K562 (cell line): ENCODE results near the gene CEBPB. TPM values are rescaled to one million over a fixed set of nuclear protein-coding genes. Genes with fewer than 3 reads are reported as not detected.
A peak's percentile ranks its signal among the peaks of the same experiment; 100 is the strongest.

Experiments
- ETV1 ChIP-seq: fragments of 450-650 bp; conservative IDR thresholded peaks from 2 replicates; pipeline ENCODE4 v1.6.1; 2016; ENCODE audit warnings: missing genetic modification characterization, control low read depth, low read depth, missing compliant biosample characterization
- MEF2A ChIP-seq: IDR thresholded peaks from 2 replicates; pipeline ENCODE4 v1.6.1; 2011; ENCODE audit warnings: low read depth, mild to moderate bottlenecking, low read length, moderate library complexity; ENCODE audit not compliant: control insufficient read depth
- MEIS2 ChIP-seq: fragments of 450-650 bp; IDR thresholded peaks from 2 replicates; pipeline ENCODE4 v1.6.1; 2014; ENCODE audit warnings: mild to moderate bottlenecking; ENCODE audit not compliant: partially characterized antibody
- NFE2L1 ChIP-seq: fragments of 450-650 bp; IDR thresholded peaks from 2 replicates; pipeline ENCODE4 v1.6.1; 2016; ENCODE audit warnings: missing genetic modification characterization, low read depth, mild to moderate bottlenecking, missing compliant biosample characterization, moderate library complexity, borderline replicate concordance
- POLR2B ChIP-seq: fragments of 450-650 bp; IDR thresholded peaks from 2 replicates; pipeline ENCODE4 v1.6.1; 2018; ENCODE audit warnings: low read depth; ENCODE audit not compliant: partially characterized antibody
- POLR2G ChIP-seq: fragments of 200-400 bp; formaldehyde crosslinking; IDR thresholded peaks from 2 replicates; pipeline ENCODE4 v1.6.1; 2017; ENCODE audit warnings: low read depth, mild to moderate bottlenecking, antibody characterized with exemption, low read length, moderate library complexity
- ZNF444 ChIP-seq: fragments of 250-450 bp; sonication (Bioruptor Pico); IDR thresholded peaks from 2 replicates; pipeline ENCODE4 v1.4.0; 2020; ENCODE audit warnings: mild to moderate bottlenecking, moderate library complexity
- ZNF57 ChIP-seq: fragments of 450-650 bp; formaldehyde crosslinking; IDR thresholded peaks from 2 replicates; pipeline ENCODE4 v1.4.0; 2020; ENCODE audit warnings: mild to moderate bottlenecking, moderate library complexity
- ZNF583 ChIP-seq: fragments of 250-450 bp; sonication (Bioruptor Pico); IDR thresholded peaks from 2 replicates; pipeline ENCODE4 v1.4.0; 2020
- ZZZ3 ChIP-seq: fragments of 450-650 bp; IDR thresholded peaks from 2 replicates; pipeline ENCODE4 v1.6.1; 2016; ENCODE audit warnings: antibody characterized with exemption, mild to moderate bottlenecking, moderate library complexity
- polyA plus RNA-seq, 8 experiments: library from polyadenylated mRNA; depleted of rRNA in 4 of 8; stranded (reverse) in 5 of 8; unstranded in 3 of 8; fragments of >200 nt; fragmentation: Nextera tagmentation in 2 of 8; fragmentation: Illumina TruSeq in 1 of 8; extraction: Ambion mirVana in 2 of 8; extraction: Trizol in 1 of 8; gene quantifications; 2 replicates each; pipeline versions ENCODE4 v1.2.1 to v1.2.3, GENCODE V29; 2011 to 2014; ENCODE audit warnings: inconsistent platforms in 1 of 8, missing spikeins in 1 of 8
- total RNA-seq, 7 experiments: library from RNA; depleted of rRNA in 6 of 7; stranded (reverse); fragments of >200 nt in 6 of 7; fragmentation: Illumina TruSeq in 2 of 7; extraction: Trizol in 2 of 7; gene quantifications; 2 replicates each; pipeline versions ENCODE4 v1.2.1 to v1.2.3, GENCODE V29; 2011 to 2021; ENCODE audit warnings: low replicate concordance in 1 of 7
- TF ChIP-seq, protein P1 (sequence below): fragments of 450-650 bp; formaldehyde crosslinking; IDR thresholded peaks from 2 replicates; pipeline ENCODE4 v1.4.0; 2022; ENCODE audit warnings: missing genetic modification characterization
- TF ChIP-seq, protein P2 (sequence below): fragments of 450-650 bp; IDR thresholded peaks from 2 replicates; pipeline ENCODE4 v1.6.1; 2016; ENCODE audit warnings: mild to moderate bottlenecking, moderate library complexity
- TF ChIP-seq, protein P3 (sequence below): sonication (generic); formaldehyde crosslinking; IDR thresholded peaks from 2 replicates; pipeline ENCODE4 v1.8.1; 2022; ENCODE audit warnings: missing genetic modification reagents

The CEBPB gene
- total and polyA plus RNA-seq, 9 of the 15 experiments (the other 6 are each of a cell fraction or from before 2014, with no cell fraction given): 1.2 to 72.6 (median 7.8) TPM

- no peak for TF ChIP-seq ETV1 (tag)
- no peak for TF ChIP-seq MEIS2
- peak; percentile 88 for TF ChIP-seq POLR2G
- TF ChIP-seq, protein P1, sequence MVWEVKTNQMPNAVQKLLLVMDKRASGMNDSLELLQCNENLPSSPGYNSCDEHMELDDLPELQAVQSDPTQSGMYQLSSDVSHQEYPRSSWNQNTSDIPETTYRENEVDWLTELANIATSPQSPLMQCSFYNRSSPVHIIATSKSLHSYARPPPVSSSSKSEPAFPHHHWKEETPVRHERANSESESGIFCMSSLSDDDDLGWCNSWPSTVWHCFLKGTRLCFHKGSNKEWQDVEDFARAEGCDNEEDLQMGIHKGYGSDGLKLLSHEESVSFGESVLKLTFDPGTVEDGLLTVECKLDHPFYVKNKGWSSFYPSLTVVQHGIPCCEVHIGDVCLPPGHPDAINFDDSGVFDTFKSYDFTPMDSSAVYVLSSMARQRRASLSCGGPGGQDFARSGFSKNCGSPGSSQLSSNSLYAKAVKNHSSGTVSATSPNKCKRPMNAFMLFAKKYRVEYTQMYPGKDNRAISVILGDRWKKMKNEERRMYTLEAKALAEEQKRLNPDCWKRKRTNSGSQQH (CRISPR knock-in tag): no peak
- TF ChIP-seq ZNF583: 0 out of 2 replicates have a peak, but pooled peaks have one; percentile 29
- no peak for TF ChIP-seq NFE2L1 (tag)
- TF ChIP-seq ZNF57 (CRISPR knock-in tag): no peak
- TF ChIP-seq, protein P2, sequence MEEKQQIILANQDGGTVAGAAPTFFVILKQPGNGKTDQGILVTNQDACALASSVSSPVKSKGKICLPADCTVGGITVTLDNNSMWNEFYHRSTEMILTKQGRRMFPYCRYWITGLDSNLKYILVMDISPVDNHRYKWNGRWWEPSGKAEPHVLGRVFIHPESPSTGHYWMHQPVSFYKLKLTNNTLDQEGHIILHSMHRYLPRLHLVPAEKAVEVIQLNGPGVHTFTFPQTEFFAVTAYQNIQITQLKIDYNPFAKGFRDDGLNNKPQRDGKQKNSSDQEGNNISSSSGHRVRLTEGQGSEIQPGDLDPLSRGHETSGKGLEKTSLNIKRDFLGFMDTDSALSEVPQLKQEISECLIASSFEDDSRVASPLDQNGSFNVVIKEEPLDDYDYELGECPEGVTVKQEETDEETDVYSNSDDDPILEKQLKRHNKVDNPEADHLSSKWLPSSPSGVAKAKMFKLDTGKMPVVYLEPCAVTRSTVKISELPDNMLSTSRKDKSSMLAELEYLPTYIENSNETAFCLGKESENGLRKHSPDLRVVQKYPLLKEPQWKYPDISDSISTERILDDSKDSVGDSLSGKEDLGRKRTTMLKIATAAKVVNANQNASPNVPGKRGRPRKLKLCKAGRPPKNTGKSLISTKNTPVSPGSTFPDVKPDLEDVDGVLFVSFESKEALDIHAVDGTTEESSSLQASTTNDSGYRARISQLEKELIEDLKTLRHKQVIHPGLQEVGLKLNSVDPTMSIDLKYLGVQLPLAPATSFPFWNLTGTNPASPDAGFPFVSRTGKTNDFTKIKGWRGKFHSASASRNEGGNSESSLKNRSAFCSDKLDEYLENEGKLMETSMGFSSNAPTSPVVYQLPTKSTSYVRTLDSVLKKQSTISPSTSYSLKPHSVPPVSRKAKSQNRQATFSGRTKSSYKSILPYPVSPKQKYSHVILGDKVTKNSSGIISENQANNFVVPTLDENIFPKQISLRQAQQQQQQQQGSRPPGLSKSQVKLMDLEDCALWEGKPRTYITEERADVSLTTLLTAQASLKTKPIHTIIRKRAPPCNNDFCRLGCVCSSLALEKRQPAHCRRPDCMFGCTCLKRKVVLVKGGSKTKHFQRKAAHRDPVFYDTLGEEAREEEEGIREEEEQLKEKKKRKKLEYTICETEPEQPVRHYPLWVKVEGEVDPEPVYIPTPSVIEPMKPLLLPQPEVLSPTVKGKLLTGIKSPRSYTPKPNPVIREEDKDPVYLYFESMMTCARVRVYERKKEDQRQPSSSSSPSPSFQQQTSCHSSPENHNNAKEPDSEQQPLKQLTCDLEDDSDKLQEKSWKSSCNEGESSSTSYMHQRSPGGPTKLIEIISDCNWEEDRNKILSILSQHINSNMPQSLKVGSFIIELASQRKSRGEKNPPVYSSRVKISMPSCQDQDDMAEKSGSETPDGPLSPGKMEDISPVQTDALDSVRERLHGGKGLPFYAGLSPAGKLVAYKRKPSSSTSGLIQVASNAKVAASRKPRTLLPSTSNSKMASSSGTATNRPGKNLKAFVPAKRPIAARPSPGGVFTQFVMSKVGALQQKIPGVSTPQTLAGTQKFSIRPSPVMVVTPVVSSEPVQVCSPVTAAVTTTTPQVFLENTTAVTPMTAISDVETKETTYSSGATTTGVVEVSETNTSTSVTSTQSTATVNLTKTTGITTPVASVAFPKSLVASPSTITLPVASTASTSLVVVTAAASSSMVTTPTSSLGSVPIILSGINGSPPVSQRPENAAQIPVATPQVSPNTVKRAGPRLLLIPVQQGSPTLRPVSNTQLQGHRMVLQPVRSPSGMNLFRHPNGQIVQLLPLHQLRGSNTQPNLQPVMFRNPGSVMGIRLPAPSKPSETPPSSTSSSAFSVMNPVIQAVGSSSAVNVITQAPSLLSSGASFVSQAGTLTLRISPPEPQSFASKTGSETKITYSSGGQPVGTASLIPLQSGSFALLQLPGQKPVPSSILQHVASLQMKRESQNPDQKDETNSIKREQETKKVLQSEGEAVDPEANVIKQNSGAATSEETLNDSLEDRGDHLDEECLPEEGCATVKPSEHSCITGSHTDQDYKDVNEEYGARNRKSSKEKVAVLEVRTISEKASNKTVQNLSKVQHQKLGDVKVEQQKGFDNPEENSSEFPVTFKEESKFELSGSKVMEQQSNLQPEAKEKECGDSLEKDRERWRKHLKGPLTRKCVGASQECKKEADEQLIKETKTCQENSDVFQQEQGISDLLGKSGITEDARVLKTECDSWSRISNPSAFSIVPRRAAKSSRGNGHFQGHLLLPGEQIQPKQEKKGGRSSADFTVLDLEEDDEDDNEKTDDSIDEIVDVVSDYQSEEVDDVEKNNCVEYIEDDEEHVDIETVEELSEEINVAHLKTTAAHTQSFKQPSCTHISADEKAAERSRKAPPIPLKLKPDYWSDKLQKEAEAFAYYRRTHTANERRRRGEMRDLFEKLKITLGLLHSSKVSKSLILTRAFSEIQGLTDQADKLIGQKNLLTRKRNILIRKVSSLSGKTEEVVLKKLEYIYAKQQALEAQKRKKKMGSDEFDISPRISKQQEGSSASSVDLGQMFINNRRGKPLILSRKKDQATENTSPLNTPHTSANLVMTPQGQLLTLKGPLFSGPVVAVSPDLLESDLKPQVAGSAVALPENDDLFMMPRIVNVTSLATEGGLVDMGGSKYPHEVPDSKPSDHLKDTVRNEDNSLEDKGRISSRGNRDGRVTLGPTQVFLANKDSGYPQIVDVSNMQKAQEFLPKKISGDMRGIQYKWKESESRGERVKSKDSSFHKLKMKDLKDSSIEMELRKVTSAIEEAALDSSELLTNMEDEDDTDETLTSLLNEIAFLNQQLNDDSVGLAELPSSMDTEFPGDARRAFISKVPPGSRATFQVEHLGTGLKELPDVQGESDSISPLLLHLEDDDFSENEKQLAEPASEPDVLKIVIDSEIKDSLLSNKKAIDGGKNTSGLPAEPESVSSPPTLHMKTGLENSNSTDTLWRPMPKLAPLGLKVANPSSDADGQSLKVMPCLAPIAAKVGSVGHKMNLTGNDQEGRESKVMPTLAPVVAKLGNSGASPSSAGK: no peak
- TF ChIP-seq ZZZ3: no peak
- TF ChIP-seq ZNF444: no peak
- TF ChIP-seq, protein P3, sequence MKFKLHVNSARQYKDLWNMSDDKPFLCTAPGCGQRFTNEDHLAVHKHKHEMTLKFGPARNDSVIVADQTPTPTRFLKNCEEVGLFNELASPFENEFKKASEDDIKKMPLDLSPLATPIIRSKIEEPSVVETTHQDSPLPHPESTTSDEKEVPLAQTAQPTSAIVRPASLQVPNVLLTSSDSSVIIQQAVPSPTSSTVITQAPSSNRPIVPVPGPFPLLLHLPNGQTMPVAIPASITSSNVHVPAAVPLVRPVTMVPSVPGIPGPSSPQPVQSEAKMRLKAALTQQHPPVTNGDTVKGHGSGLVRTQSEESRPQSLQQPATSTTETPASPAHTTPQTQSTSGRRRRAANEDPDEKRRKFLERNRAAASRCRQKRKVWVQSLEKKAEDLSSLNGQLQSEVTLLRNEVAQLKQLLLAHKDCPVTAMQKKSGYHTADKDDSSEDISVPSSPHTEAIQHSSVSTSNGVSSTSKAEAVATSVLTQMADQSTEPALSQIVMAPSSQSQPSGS (CRISPR knock-in tag): peak; percentile 58; the same call in 1 of the 2 replicates
- no peak for TF ChIP-seq MEF2A
- peak; percentile 13 for TF ChIP-seq POLR2B
These were observed 1.1 kb downstream of the CEBPB start (continued) for GRCh38 chr20:50191544-50192363.
